Kidney (tissue), 14 donors: ENCODE results near the gene KIR2DL4. TPM values are rescaled to one million over a fixed set of nuclear protein-coding genes. Genes with fewer than 3 reads are reported as not detected.
"Not testable (repeated sequence)": the region's sequence is repeated elsewhere in the genome, so short reads cannot be mapped to it uniquely, and the experiment has no call there.

Source experiments
- DNase-seq, 5 donors: peaks; one replicate each; pipeline ENCODE4 v3.0.0-alpha.2; 2013 to 2020
- FAIRE-seq: peaks from 2 replicates; lab custom pipeline; 2012; peaks lifted over from hg19 to GRCh38; lab: Jason Lieb, UNC
- H3K27ac ChIP-seq, 2 donors: one replicate each; pipeline ENCODE4 v1.7.0; 2013; ENCODE audit warnings: low read depth in 2 of 2, low read length in 2 of 2, inconsistent platforms in 1 of 2
- H3K27me3 ChIP-seq: one replicate; pipeline ENCODE4 v1.7.1; 2013; ENCODE audit warnings: low read length, inconsistent platforms; ENCODE audit not compliant: control insufficient read depth, insufficient read depth
- H3K36me3 ChIP-seq, 3 donors: one replicate each; pipeline versions ENCODE4 v1.7.0 to v1.7.1; 2013; ENCODE audit warnings: low read length in 3 of 3, control low read depth in 1 of 3, inconsistent platforms in 1 of 3; ENCODE audit not compliant: insufficient read depth in 3 of 3, control insufficient read depth in 2 of 3
- H3K4me1 ChIP-seq, 3 donors: one replicate each; pipeline versions ENCODE4 v1.7.0 to v1.7.1; 2013; ENCODE audit warnings: low read length in 3 of 3, inconsistent platforms in 1 of 3, low read depth in 1 of 3; ENCODE audit not compliant: control insufficient read depth in 2 of 3, insufficient read depth in 2 of 3
- H3K4me3 ChIP-seq, 3 donors: one replicate each; pipeline versions ENCODE4 v1.7.0 to v1.8.1; 2013; ENCODE audit warnings: low read length in 3 of 3, control low read depth in 1 of 3, inconsistent platforms in 1 of 3
- H3K9ac ChIP-seq, 3 donors: one replicate each; pipeline versions ENCODE4 v1.7.0 to v1.7.1; 2013; ENCODE audit warnings: low read length in 3 of 3, control low read depth in 1 of 3, inconsistent platforms in 1 of 3
- H3K9me3 ChIP-seq, 3 donors: one replicate each; pipeline versions ENCODE4 v1.7.0 to v1.7.1; 2013; ENCODE audit warnings: low read length in 3 of 3, control low read depth in 1 of 3, inconsistent platforms in 1 of 3; ENCODE audit not compliant: control insufficient read depth in 2 of 3, insufficient read depth in 1 of 3
- CTCF ChIP-seq: IDR thresholded peaks from 3 replicates; pipeline ENCODE4 v1.5.1; 2012; ENCODE audit warnings: mild to moderate bottlenecking, moderate library complexity, borderline replicate concordance; ENCODE audit not compliant: insufficient read depth; ENCODE audit errors: extremely low read depth
- intact Hi-C: fragments of 100-400 bp; cut with DNase I; formaldehyde crosslinking; loops from one replicate; pipeline ENCODE4 v1.11.1; 2022
- polyA plus RNA-seq: library from polyadenylated mRNA; stranded (reverse); fragments of 350-450 nt; fragmentation: Illumina TruSeq; extraction: RNeasy Lipid Tissue Mini Kit (QIAGEN cat#74804); gene quantifications from one replicate; pipeline ENCODE4 v1.2.3, GENCODE V29; 2014; ENCODE audit warnings: low read depth, low replicate concordance; ENCODE audit not compliant: insufficient read depth
- total RNA-seq: library from RNA; stranded (reverse); fragmentation: NEBNext Ultra II Directional; extraction: Animal tissue kit (Norgen Biotek cat#: 25700); gene quantifications from one replicate; pipeline ENCODE4 v1.2.1, GENCODE V29; 2021
- donor health status: control.
- donor health status: control.
- donor health status: control.
- donor health status: control.
- donor health status: control.
- donor health status: DM: yes; HTN: yes; CAD: no.
- donor health status: Normal renal cell carcinoma (clear cell type).

Gene KIR2DL4
- total and polyA plus RNA-seq, 2 donors from 2014 or later = 0.25 TPM; not detected in 1

GRCh38 chr19:54805665-54806515 is 2.5 kb downstream of the KIR2DL4 start:
- no peak for TF ChIP-seq CTCF
- H3K27me3 ChIP-seq = no peaks in the 10 kb centered on the region
- FAIRE-seq (no peak), DNase-seq (no peak)
- H3K9ac ChIP-seq = no peak overlapping the region
- intact Hi-C loops = no loop called here
- H3K27ac ChIP-seq = no peak overlapping the region
- H3K4me1 ChIP-seq = no peaks in the 10 kb centered on the region
- peaks cover 0 to 4% (median 0%) of the 10 kb centered on the region in 3 donors for H3K9me3 ChIP-seq
- no peaks in the 10 kb centered on the region for H3K36me3 ChIP-seq
- H3K4me3 ChIP-seq = no peak overlapping the region

GRCh38 chr19:54806516-54806838 is 3.1 kb downstream of the KIR2DL4 start:
- H3K9me3 ChIP-seq = peaks cover 0 to 4% (median 0%) of the 10 kb centered on the region in 3 donors
- no peaks in the 10 kb centered on the region for H3K4me1 ChIP-seq
- no peak overlapping the region for H3K27ac ChIP-seq
- H3K27me3 ChIP-seq = no peaks in the 10 kb centered on the region
- TF ChIP-seq CTCF = no peak
- intact Hi-C loops = no loop called here
- H3K9ac ChIP-seq = no peak overlapping the region
- DNase-seq (no peak), FAIRE-seq (no peak)
- no peak overlapping the region for H3K4me3 ChIP-seq
- no peaks in the 10 kb centered on the region for H3K36me3 ChIP-seq

GRCh38 chr19:54814571-54814970 is 11.2 kb downstream of the KIR2DL4 start:
- H3K4me3 ChIP-seq, DNase-seq, H3K27me3 ChIP-seq, H3K27ac ChIP-seq, FAIRE-seq, H3K4me1 ChIP-seq, H3K36me3 ChIP-seq, intact Hi-C loops, H3K9me3 ChIP-seq, H3K9ac ChIP-seq: not testable (repeated sequence)

GRCh38 chr19:54816251-54816650 is 12.8 kb downstream of the KIR2DL4 start, which contains the start of gene KIR3DL1:
TSS of gene KIR3DL1 (plus strand) at chr19:54816468.
- FAIRE-seq, H3K9ac ChIP-seq, DNase-seq, H3K27me3 ChIP-seq, H3K4me1 ChIP-seq, H3K36me3 ChIP-seq, H3K27ac ChIP-seq, H3K9me3 ChIP-seq, H3K4me3 ChIP-seq, intact Hi-C loops: not testable (repeated sequence)
